NCI-H446 (cell line): Measurements from ENCODE around the gene SPECC1L.
A peak's percentile ranks its signal among the peaks of the same experiment; 100 is the strongest.

ENCODE experiments used
- DNase-seq, 2 experiments: peaks; one replicate each; lab custom pipeline; 2025; lab: John Stamatoyannopoulos, UW

The SPECC1L gene

GRCh38 chr22:24444729-24445466, 174.3 kb downstream of the SPECC1L start:
- DNase-seq: no peak

GRCh38 chr22:24445481-24446259, 175.0 kb downstream of the SPECC1L start:
- no peak for DNase-seq

- no peak for DNase-seq
These were observed 175.6 kb downstream of the SPECC1L start for GRCh38 chr22:24446260-24446611.

GRCh38 chr22:24450610-24451009, 180.0 kb downstream of the SPECC1L start:
- DNase-seq: peak; percentile 39 to 55

GRCh38 chr22:24451162-24451561, 180.5 kb downstream of the SPECC1L start:
- DNase-seq: no peak

GRCh38 chr22:24453853-24454252, 183.2 kb downstream of the SPECC1L start:
- no peak for DNase-seq

GRCh38 chr22:24455039-24455438, 184.4 kb downstream of the SPECC1L start:
- DNase-seq: no peak

- DNase-seq: no peak
These were observed 185.3 kb downstream of the SPECC1L start for GRCh38 chr22:24455751-24456426.

GRCh38 chr22:24457894-24458420, 187.3 kb downstream of the SPECC1L start:
- DNase-seq: no peak

- DNase-seq: no peak
These were observed 189.3 kb downstream of the SPECC1L start for GRCh38 chr22:24459911-24460310.

GRCh38 chr22:24460418-24461089, 189.9 kb downstream of the SPECC1L start:
- no peak for DNase-seq

GRCh38 chr22:24463071-24463760, 192.6 kb downstream of the SPECC1L start:
- DNase-seq: no peak

- DNase-seq: no peak
These were observed 194.9 kb downstream of the SPECC1L start for GRCh38 chr22:24465566-24465965.

- DNase-seq: no peak
These were observed 195.3 kb downstream of the SPECC1L start for GRCh38 chr22:24465975-24466374.

- DNase-seq: peak in 1 of 2 experiments; percentile 47
These were observed 196.2 kb downstream of the SPECC1L start for GRCh38 chr22:24466716-24467328.

GRCh38 chr22:24467340-24467739, 196.7 kb downstream of the SPECC1L start:
- no peak for DNase-seq
